ENCODE measurements around the gene AMH.
A peak's percentile ranks its signal among the peaks of the same experiment; 100 is the strongest.

Gene AMH

DNA sequence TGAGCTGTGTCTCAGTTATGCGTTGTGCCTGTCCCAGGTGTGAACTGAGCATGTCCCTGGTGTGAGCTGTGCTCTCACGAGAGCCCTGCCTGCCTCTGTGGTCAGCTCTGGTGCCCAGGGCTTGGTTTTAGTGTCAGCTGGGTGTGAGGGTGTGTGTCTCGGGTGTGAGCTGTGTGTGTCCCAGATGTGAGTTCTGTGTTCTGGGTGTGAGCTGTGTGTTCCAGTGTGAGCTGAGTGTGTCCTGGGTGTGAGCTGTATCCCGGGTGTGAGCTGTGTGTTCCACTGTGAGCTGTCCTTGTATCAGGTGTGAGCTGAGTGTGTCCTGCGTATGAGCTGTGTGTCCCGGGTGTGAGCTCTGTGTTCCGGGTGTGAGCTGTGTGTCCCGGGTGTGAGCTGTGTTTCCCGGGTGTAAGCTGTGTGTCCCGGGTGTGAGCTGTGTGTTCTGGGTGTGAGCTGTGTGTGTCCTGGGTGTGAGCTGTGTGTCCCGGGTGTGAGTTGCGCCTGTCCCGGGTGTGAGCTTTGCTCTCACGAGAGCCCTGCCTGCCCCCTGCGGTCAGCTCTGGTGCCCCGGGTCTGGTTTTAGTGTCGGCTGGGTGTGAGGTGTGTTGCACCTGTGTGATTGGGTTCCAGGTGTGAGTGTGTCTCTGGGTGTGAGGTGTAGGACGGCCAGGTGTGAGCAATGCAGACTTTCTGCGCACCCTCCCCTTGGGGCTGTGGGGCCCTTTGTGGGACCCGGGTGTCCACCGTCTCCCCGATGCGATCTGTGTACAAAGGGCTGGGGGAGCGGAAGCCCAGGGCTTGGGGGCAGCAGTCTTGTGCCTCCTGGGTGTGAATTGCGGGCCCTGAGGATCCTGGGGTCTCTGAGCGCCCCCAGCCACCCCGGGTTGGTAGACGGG, 39.9 kb downstream of the AMH start:
- no peak for DNase-seq

DNA sequence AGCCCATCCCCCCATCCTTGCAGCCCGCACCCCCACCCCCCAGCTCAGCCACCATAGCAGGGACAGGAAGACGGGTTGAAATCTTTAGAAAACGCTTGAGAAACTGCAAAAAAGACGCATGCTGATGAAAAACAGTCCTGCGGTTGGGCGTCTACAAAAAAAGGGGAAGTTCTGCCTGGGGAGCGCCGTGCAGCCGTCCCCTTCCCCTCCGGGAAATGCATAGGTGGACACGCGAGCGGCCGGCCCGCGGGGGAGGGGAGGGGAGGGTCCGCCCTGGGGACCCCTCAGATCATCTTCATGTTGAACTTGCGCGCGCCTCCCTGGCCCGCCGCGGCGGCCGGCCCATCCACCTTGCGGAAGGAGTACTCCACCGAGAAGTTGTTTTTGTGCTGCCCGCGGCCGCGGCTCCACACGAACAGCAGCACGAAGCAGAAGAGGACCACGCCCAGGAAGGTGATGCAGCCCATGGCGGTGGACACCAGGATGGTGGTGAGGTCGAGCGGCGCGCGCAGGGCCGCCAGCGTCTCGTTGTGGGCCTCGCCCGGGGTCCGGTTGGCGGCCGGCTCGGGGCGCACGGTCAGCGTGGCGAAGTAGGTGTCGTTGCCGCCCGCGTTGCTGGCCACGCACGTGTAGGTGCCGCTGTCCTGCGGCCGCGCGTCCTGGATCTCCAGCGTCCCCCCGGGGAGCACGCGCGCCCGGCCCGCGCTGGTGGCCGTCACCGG, 40.8 kb downstream of the AMH start:
- peak; percentile 37 for DNase-seq

DNA sequence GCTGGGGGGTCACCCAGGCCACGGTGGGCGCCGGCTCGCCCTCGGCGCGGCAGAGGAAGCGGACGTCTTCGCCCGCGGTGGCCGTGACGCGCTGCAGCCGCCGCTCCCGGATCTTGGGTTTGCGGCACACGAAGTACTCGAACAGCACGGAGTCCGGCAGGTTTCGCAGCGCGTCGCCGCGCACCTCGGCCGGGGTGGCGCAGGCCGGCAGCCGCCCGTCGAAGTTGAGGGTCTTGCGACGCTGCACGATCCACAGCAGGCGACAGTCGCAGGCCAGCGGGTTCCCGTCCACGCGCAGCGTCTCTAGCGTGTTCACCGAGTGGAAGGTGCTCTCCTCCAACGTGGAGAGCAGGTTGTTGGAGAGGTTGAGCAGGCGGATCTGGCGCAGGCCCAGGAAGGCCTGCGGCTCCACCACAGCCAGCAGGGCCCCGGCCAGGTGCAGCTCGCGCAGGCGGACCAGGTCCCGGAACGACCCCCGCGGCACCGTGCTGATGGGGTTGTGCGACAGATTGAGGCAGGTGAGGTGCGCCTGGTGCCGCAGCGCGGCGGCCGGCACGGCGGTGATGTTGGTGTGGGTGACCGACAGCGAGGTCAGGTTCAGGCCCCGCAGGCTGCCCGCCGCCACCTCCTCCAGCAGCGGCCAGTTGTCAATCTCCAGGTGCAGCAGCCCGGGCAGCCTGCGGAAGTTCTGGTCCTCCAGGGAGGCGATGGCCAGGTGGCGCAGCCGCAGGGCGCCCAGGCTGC, 41.5 kb downstream of the AMH start:
- no peak for DNase-seq

DNA sequence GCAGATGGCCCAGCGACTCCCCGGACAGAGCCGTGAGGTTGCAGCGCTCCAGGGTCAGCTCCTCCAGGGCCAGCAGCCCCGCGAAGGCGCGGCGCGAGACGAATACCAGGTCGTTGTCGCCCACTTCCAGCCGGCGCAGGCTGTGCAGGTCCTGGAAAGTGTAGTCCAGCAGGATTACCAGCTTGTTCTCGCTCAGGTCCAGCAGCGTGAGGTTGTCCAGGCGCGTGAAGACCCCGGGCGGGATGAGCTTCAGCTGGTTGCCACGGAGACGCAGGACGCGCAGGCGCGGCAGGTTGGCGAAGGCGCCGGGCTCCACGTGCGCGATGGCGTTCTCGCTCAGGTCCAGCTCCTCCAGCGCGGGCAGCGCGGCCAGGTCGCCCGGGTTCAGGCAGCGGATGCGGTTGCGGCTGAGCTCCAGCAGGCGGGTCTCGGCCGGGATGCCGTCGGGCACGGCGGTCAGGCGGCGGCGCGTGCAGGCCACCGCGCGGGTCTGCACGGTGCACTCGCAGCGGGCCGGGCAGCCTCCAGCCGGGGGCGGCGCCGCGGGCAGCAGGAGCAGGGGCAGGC, 42.1 kb downstream of the AMH start:
- no peak for DNase-seq

DNA sequence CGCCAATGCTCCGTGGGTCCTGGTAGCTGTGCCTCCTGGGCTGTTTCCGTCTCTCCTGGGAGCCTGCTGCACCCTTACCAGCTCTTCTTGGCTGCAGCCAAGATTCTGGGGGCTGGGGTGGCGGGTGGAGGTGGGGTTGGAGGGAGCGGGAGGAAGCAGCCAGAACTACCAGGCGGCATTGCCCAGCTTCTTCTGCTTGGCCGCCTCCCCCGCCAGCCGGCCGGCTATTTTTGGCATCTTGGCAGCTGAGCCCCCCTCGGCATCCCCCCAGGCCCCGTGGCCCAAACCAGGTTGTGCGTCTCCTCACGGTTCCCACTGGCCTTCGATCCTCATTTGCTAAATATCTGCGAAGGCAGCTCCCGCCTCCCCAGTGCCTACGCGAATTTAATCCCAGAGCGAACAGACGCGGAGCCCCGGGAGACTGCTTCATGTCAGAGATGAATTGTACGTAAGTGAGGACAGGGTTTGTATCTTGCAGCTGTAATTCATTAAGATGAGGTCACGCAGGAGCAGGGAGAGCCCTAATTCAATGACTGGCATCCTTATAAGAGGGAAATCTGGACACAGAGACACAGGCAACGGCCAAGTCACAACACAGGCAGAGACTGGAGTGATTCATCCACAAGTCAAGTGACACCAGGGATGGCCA, 45.7 kb downstream of the AMH start:
- DNase-seq = no peak

DNA sequence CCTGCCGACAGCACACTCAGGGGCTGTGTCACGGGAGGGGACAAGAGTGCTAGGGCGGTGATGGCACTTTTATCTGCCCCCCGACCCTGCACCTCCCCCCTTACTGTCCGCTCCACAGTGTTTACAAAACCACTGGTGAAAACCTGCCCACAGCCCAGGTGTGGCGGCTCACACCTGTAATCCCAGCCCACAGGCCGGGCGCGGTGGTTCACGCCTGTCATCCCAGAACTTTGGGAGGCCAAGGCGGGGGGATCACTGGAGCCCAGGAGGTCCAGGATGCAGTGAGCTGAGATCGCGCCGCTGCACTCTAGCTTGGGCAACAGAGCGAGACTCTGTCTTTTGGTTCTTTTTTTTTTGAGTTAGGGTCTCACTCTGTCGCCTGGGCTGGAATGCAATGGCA, 47.0 kb downstream of the AMH start:
- no peak for DNase-seq

DNA sequence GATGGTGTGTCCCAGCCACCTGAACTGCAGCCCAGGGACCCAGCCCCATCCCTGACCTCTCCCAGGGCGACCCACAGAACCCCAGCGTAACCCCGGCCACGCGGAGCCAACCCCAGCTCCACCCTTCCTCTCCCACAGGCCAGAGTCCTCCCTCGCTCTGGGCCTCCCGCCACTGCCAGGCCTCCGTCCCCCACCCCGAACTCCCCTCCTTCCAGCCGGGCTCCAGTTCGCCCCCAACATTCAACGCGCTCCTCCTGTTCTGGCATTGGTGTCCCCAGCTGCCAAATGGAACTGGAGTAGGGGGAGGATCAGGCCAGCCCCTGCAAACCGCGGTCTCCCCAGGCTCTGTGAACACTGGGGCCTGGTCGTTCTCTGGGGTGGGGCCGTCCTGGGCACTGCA, 51.4 kb downstream of the AMH start:
- DNase-seq = no peak

Measured in effector CD4-positive, alpha-beta T cell (primary cell).